ENCODE results near the gene PKMYT1.

DNA sequence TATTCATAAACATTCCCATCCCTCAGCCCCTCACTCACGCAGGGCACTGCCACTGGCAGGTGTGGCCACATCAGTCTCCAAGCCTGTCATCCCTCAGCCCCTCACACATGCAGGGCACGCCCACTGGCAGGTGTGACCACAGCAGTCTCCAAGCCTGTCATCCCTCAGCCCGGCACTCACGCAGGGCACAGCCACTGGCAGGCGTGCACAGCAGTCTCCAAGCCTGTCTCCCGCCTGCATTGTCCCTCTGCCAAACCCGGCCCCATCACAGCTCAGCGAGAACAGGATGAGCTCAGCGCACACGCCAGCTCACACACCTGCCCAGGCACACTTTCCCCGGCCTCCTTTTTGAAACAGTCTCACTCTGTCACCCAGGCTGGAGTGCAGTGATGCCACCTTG is 27.6 kb downstream of the PKMYT1 start:
- TF ChIP-seq, protein P1, sequence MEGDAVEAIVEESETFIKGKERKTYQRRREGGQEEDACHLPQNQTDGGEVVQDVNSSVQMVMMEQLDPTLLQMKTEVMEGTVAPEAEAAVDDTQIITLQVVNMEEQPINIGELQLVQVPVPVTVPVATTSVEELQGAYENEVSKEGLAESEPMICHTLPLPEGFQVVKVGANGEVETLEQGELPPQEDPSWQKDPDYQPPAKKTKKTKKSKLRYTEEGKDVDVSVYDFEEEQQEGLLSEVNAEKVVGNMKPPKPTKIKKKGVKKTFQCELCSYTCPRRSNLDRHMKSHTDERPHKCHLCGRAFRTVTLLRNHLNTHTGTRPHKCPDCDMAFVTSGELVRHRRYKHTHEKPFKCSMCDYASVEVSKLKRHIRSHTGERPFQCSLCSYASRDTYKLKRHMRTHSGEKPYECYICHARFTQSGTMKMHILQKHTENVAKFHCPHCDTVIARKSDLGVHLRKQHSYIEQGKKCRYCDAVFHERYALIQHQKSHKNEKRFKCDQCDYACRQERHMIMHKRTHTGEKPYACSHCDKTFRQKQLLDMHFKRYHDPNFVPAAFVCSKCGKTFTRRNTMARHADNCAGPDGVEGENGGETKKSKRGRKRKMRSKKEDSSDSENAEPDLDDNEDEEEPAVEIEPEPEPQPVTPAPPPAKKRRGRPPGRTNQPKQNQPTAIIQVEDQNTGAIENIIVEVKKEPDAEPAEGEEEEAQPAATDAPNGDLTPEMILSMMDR (IDR thresholded peaks at IDR 0.05): no peak
- no peak for TF ChIP-seq POLR2A (IDR thresholded peaks at IDR 0.05)
